Liver (tissue), 9 donors: ENCODE results near the gene FMN1. TPM values are rescaled to one million over a fixed set of nuclear protein-coding genes. Genes with fewer than 3 reads are reported as not detected.

Experiments
- DNase-seq: peaks from one replicate; pipeline ENCODE4 v3.0.0-alpha.2; 2017; ENCODE audit warnings: low spot score
- H3K27ac ChIP-seq, 2 donors: one replicate each; pipeline ENCODE4 v1.7.0; 2013; ENCODE audit warnings: inconsistent platforms in 2 of 2, low read length in 2 of 2, control low read depth in 1 of 2, low read depth in 1 of 2, mild to moderate bottlenecking in 1 of 2
- H3K27me3 ChIP-seq, 4 donors: one replicate each; pipeline versions ENCODE4 v1.6.1 to v1.7.0; 2013; ENCODE audit warnings: low read length in 3 of 4, inconsistent platforms in 1 of 4, mild to moderate bottlenecking in 1 of 4, moderate library complexity in 1 of 4; ENCODE audit not compliant: control insufficient read depth in 4 of 4, insufficient read depth in 4 of 4
- H3K36me3 ChIP-seq, 4 donors: one replicate each; pipeline versions ENCODE4 v1.6.1 to v1.7.0; 2013; ENCODE audit warnings: low read length in 3 of 4, mild to moderate bottlenecking in 3 of 4, low read depth in 1 of 4, moderate library complexity in 1 of 4; ENCODE audit not compliant: control insufficient read depth in 4 of 4, insufficient read depth in 3 of 4
- H3K4me1 ChIP-seq, 4 donors: one replicate each; pipeline versions ENCODE4 v1.6.1 to v1.7.0; 2013; ENCODE audit warnings: low read length in 3 of 4, mild to moderate bottlenecking in 3 of 4, moderate library complexity in 1 of 4; ENCODE audit not compliant: control insufficient read depth in 4 of 4, insufficient read depth in 4 of 4
- H3K4me3 ChIP-seq, 3 donors: one replicate each; pipeline versions ENCODE4 v1.6.1 to v1.7.0; 2013; ENCODE audit warnings: low read length in 3 of 3, control low read depth in 1 of 3, low read depth in 1 of 3, mild to moderate bottlenecking in 1 of 3
- H3K9ac ChIP-seq, 2 donors: one replicate each; pipeline ENCODE4 v1.7.0; 2013; ENCODE audit warnings: low read length in 2 of 2, mild to moderate bottlenecking in 2 of 2, moderate library complexity in 2 of 2, control low read depth in 1 of 2, low read depth in 1 of 2
- H3K9me3 ChIP-seq, 4 donors: one replicate each; pipeline versions ENCODE4 v1.6.1 to v1.7.0; 2013; ENCODE audit warnings: low read length in 3 of 4; ENCODE audit not compliant: control insufficient read depth in 4 of 4
- EGR1 ChIP-seq, 2 donors: IDR thresholded peaks; 2 replicates each; pipeline ENCODE4 v1.6.1; 2016 to 2018; ENCODE audit warnings: antibody characterized with exemption in 2 of 2, low read depth in 2 of 2
- FOXA1 ChIP-seq: IDR thresholded peaks from 2 replicates; pipeline ENCODE4 v1.6.1; 2016; ENCODE audit warnings: antibody characterized with exemption
- FOXA2 ChIP-seq: IDR thresholded peaks from 2 replicates; pipeline ENCODE4 v1.6.1; 2016; ENCODE audit warnings: antibody characterized with exemption
- GABPA ChIP-seq, 2 donors: IDR thresholded peaks in 1 of 2; conservative IDR thresholded peaks in 1 of 2; 2 replicates each; pipeline ENCODE4 v1.6.1; 2016; ENCODE audit warnings: antibody characterized with exemption in 2 of 2, mild to moderate bottlenecking in 1 of 2, moderate library complexity in 1 of 2
- HNF4A ChIP-seq, 2 donors: conservative IDR thresholded peaks; 2 replicates each; pipeline ENCODE4 v1.6.1; 2016; ENCODE audit warnings: antibody characterized with exemption in 2 of 2, mild to moderate bottlenecking in 2 of 2
- HNF4G ChIP-seq: IDR thresholded peaks from 2 replicates; pipeline ENCODE4 v1.6.1; 2016; ENCODE audit warnings: antibody characterized with exemption
- JUND ChIP-seq, 2 donors: IDR thresholded peaks; 2 replicates each; pipeline ENCODE4 v1.6.1; 2016; ENCODE audit warnings: antibody characterized with exemption in 2 of 2
- NR2F2 ChIP-seq: IDR thresholded peaks from 2 replicates; pipeline ENCODE4 v1.6.1; 2016; ENCODE audit warnings: antibody characterized with exemption
- RXRA ChIP-seq, 2 donors: IDR thresholded peaks; 2 replicates each; pipeline ENCODE4 v1.6.1; 2017 to 2018; ENCODE audit warnings: antibody characterized with exemption in 2 of 2, mild to moderate bottlenecking in 1 of 2
- SP1 ChIP-seq: IDR thresholded peaks from 2 replicates; pipeline ENCODE4 v1.6.1; 2018; ENCODE audit warnings: antibody characterized with exemption, mild to moderate bottlenecking
- TAF1 ChIP-seq: conservative IDR thresholded peaks from 2 replicates; pipeline ENCODE4 v1.6.1; 2016; ENCODE audit warnings: antibody characterized with exemption, mild to moderate bottlenecking
- WGBS: extraction: QIAGEN DNeasy Blood & Tissue Kit; methylation state at CpG from one replicate; pipeline ENCODE4 v1.1.7; 2013; 5-methylcytosine and 5-hydroxymethylcytosine counted together
- polyA plus RNA-seq, 2 donors: library from polyadenylated mRNA; stranded (reverse) in 1 of 2; unstranded in 1 of 2; fragments of 200-250 nt in 1 of 2; fragments of >200 nt in 1 of 2; fragmentation: Nextera tagmentation in 1 of 2; extraction: Ambion mirVana in 1 of 2; gene quantifications; one replicate each; pipeline versions ENCODE4 v1.2.1 to v1.2.3, GENCODE V29; 2013 to 2015
- total RNA-seq, 2 donors: library from RNA; depleted of rRNA; stranded (reverse); fragments of >200 nt; gene quantifications; one replicate each; pipeline ENCODE4 v1.2.3, GENCODE V29; 2014
- TF ChIP-seq, protein P1 (sequence below): IDR thresholded peaks from 2 replicates; pipeline ENCODE4 v1.6.1; 2016; ENCODE audit warnings: antibody characterized with exemption
- TF ChIP-seq, protein P2 (sequence below): IDR thresholded peaks from 2 replicates; pipeline ENCODE4 v1.6.1; 2016; ENCODE audit warnings: antibody characterized with exemption
- TF ChIP-seq, protein P3 (sequence below): IDR thresholded peaks from 2 replicates; pipeline ENCODE4 v1.6.1; 2016; ENCODE audit warnings: antibody characterized with exemption, mild to moderate bottlenecking
- TF ChIP-seq, protein P4 (sequence below): IDR thresholded peaks from 2 replicates; pipeline ENCODE4 v1.6.1; 2016; ENCODE audit warnings: antibody characterized with exemption
- donor health status: healthy.
- donor health status: healthy.
- donor health status: healthy.
- donor health status: healthy.
- donor health status: healthy.

Gene FMN1
- total and polyA plus RNA-seq, 4 donors, result 0.21 to 5.4 (median 0.53) TPM

DNA sequence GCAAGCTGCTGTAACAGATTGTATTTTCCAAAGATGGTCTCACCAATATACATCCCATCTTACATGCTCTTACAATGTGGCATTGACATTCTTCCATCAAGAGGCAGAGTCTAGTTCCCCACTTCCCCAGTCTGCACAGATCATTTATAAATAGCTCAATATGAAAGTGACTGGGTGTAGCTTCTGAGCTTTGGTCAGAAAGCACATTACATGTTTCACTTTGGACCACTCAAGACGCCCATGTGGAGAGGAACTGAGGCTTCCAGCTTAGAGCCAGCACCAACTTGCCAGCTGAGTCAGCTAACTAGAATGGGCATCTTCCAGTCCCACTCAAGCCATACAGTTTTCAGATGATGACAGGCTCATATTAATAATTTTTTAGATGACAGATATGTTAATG lies 431.2 kb downstream of the FMN1 start:
- no peaks in the 10 kb centered on the region for H3K27me3 ChIP-seq
- WGBS, result 82% methylated on average over 1 of the region's 1 CpG
- no peaks in the 10 kb centered on the region for H3K9me3 ChIP-seq
- no peak for DNase-seq
- H3K4me3 ChIP-seq, result no peak overlapping the region
- H3K9ac ChIP-seq, result no peak overlapping the region
- TF ChIP-seq JUND (IDR thresholded peaks at IDR 0.05), result no peak
- TF ChIP-seq HNF4A (conservative IDR thresholded peaks at IDR 0.05), result no peak
- no peak for TF ChIP-seq FOXA1
- TF ChIP-seq, protein P1, sequence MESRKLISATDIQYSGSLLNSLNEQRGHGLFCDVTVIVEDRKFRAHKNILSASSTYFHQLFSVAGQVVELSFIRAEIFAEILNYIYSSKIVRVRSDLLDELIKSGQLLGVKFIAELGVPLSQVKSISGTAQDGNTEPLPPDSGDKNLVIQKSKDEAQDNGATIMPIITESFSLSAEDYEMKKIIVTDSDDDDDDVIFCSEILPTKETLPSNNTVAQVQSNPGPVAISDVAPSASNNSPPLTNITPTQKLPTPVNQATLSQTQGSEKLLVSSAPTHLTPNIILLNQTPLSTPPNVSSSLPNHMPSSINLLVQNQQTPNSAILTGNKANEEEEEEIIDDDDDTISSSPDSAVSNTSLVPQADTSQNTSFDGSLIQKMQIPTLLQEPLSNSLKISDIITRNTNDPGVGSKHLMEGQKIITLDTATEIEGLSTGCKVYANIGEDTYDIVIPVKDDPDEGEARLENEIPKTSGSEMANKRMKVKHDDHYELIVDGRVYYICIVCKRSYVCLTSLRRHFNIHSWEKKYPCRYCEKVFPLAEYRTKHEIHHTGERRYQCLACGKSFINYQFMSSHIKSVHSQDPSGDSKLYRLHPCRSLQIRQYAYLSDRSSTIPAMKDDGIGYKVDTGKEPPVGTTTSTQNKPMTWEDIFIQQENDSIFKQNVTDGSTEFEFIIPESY, result no peak
- no peak for TF ChIP-seq GABPA (IDR thresholded peaks at IDR 0.05 in 1 of 2, conservative IDR thresholded peaks at IDR 0.05 in 1 of 2)
- TF ChIP-seq RXRA (IDR thresholded peaks at IDR 0.05), result no peak
- TF ChIP-seq SP1, result no peak
- TF ChIP-seq, protein P2, sequence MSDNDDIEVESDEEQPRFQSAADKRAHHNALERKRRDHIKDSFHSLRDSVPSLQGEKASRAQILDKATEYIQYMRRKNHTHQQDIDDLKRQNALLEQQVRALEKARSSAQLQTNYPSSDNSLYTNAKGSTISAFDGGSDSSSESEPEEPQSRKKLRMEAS, result no peak
- TF ChIP-seq, protein P3, sequence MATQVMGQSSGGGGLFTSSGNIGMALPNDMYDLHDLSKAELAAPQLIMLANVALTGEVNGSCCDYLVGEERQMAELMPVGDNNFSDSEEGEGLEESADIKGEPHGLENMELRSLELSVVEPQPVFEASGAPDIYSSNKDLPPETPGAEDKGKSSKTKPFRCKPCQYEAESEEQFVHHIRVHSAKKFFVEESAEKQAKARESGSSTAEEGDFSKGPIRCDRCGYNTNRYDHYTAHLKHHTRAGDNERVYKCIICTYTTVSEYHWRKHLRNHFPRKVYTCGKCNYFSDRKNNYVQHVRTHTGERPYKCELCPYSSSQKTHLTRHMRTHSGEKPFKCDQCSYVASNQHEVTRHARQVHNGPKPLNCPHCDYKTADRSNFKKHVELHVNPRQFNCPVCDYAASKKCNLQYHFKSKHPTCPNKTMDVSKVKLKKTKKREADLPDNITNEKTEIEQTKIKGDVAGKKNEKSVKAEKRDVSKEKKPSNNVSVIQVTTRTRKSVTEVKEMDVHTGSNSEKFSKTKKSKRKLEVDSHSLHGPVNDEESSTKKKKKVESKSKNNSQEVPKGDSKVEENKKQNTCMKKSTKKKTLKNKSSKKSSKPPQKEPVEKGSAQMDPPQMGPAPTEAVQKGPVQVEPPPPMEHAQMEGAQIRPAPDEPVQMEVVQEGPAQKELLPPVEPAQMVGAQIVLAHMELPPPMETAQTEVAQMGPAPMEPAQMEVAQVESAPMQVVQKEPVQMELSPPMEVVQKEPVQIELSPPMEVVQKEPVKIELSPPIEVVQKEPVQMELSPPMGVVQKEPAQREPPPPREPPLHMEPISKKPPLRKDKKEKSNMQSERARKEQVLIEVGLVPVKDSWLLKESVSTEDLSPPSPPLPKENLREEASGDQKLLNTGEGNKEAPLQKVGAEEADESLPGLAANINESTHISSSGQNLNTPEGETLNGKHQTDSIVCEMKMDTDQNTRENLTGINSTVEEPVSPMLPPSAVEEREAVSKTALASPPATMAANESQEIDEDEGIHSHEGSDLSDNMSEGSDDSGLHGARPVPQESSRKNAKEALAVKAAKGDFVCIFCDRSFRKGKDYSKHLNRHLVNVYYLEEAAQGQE, result no peak
- TF ChIP-seq FOXA2, result no peak
- H3K36me3 ChIP-seq, result no peaks in the 10 kb centered on the region
- H3K4me1 ChIP-seq, result no peaks in the 10 kb centered on the region
- no peak overlapping the region for H3K27ac ChIP-seq

DNA sequence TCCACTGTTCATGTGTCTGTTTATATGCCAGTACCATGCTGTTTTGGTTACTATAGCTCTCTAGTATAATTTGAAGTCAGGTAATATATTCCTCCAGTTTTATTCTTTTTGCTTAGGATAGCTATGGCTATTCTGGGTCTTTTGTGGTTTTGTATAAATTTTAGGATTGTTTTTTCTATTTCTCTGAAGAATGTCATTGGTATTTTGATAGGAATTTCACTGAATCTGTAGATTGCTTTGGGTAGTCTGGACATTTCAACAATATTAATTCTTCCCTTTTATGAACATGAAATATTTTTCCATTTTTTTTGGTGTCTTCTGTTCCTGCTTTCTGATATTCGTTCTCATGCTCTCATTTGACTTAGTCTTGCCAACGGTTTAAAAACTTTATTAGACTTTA lies 437.1 kb downstream of the FMN1 start:
- WGBS, result 84% methylated on average over 2 of the region's 2 CpGs
- no peak overlapping the region for H3K27ac ChIP-seq
- DNase-seq, result no peak
- H3K9ac ChIP-seq, result no peak overlapping the region
- no peak overlapping the region for H3K4me3 ChIP-seq
- H3K4me1 ChIP-seq, result no peaks in the 10 kb centered on the region
- no peaks in the 10 kb centered on the region for H3K27me3 ChIP-seq
- TF ChIP-seq HNF4G (no peak), NR2F2 (no peak), RXRA (IDR thresholded peaks at IDR 0.05) (no peak), FOXA2 (no peak), GABPA (IDR thresholded peaks at IDR 0.05 in 1 of 2, conservative IDR thresholded peaks at IDR 0.05 in 1 of 2) (no peak), FOXA1 (no peak), TAF1 (no peak), EGR1 (IDR thresholded peaks at IDR 0.05; ENCODE audit: low read depth in 2 of 2) (no peak)
- TF ChIP-seq, protein P4, sequence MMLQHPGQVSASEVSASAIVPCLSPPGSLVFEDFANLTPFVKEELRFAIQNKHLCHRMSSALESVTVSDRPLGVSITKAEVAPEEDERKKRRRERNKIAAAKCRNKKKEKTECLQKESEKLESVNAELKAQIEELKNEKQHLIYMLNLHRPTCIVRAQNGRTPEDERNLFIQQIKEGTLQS, result no peak
- TF ChIP-seq, protein P3, result no peak
- TF ChIP-seq, protein P2, result no peak
- no peaks in the 10 kb centered on the region for H3K9me3 ChIP-seq
- H3K36me3 ChIP-seq, result no peaks in the 10 kb centered on the region
